GM19452 (cell line): ENCODE results near the gene OSMR.
"Not testable (repeated sequence)": the region's sequence is repeated elsewhere in the genome, so short reads cannot be mapped to it uniquely, and the experiment has no call there.

ENCODE experiments used
- ATAC-seq: cut with Tn5 transposase; IDR thresholded peaks from one replicate; pipeline ENCODE4 v1.9.1; 2021; ENCODE audit not compliant: unreplicated experiment

Gene OSMR

GRCh38 chr5:38830521-38831051 lies 15.2 kb upstream of the OSMR start:
- ATAC-seq = no peak

- ATAC-seq = no peak
Measured at GRCh38 chr5:38831117-38831516, 14.7 kb upstream of the OSMR start.

- no peak for ATAC-seq
Measured at GRCh38 chr5:38831909-38832308, 13.9 kb upstream of the OSMR start.

- ATAC-seq = no peak
Measured at GRCh38 chr5:38832810-38833209, 13.0 kb upstream of the OSMR start.

GRCh38 chr5:38835887-38836286 lies 9.9 kb upstream of the OSMR start:
- ATAC-seq = no peak

GRCh38 chr5:38837416-38837815 lies 8.4 kb upstream of the OSMR start:
- ATAC-seq = no peak

- ATAC-seq = no peak
Measured at GRCh38 chr5:38837932-38838331, 7.9 kb upstream of the OSMR start.

- no peak for ATAC-seq
Measured at GRCh38 chr5:38843665-38844064, 2.1 kb upstream of the OSMR start.

GRCh38 chr5:38846379-38847011 lies 683 bp downstream of the OSMR start:
- ATAC-seq = no peak

- no peak for ATAC-seq
Measured at GRCh38 chr5:38847559-38848347, 1.9 kb downstream of the OSMR start.

GRCh38 chr5:38848637-38849036 lies 2.8 kb downstream of the OSMR start:
- ATAC-seq = no peak

- not testable (repeated sequence) for ATAC-seq
Measured at GRCh38 chr5:38851640-38852039, 5.8 kb downstream of the OSMR start.

GRCh38 chr5:38853753-38854470 lies 8.1 kb downstream of the OSMR start:
- no peak for ATAC-seq

GRCh38 chr5:38854907-38855306 lies 9.1 kb downstream of the OSMR start:
- no peak for ATAC-seq

- ATAC-seq = no peak
Measured at GRCh38 chr5:38856660-38857059, 10.8 kb downstream of the OSMR start.

GRCh38 chr5:38858839-38859238 lies 13.0 kb downstream of the OSMR start:
- no peak for ATAC-seq

- ATAC-seq = not testable (repeated sequence)
Measured at GRCh38 chr5:38861986-38862770, 16.4 kb downstream of the OSMR start.

- ATAC-seq = no peak
Measured at GRCh38 chr5:38866362-38867031, 20.7 kb downstream of the OSMR start.

GRCh38 chr5:38867032-38867398 lies 21.2 kb downstream of the OSMR start:
- no peak for ATAC-seq

- no peak for ATAC-seq
Measured at GRCh38 chr5:38867416-38867815, 21.6 kb downstream of the OSMR start.
